Measurements from ENCODE around the gene KRT4.

The KRT4 gene

GRCh38 chr12:52832985-52833905 lies 19.3 kb upstream of the KRT4 start:
- DNase-seq, result no peak

GRCh38 chr12:52832451-52832850 lies 18.5 kb upstream of the KRT4 start:
- DNase-seq, result no peak
- TF ChIP-seq GATA1 (IDR thresholded peaks at IDR 0.05; ENCODE audit: low read depth, low read length) (no peak), POLR2A (IDR thresholded peaks at IDR 0.05; ENCODE audit: low read length) (no peak)

More at GRCh38 chr12:52832985-52833905, 19.3 kb upstream of the KRT4 start:
- TF ChIP-seq POLR2A (IDR thresholded peaks at IDR 0.05; ENCODE audit: low read length) (no peak), GATA1 (IDR thresholded peaks at IDR 0.05; ENCODE audit: low read depth, low read length) (no peak)

- no peak for TF ChIP-seq GATA1 (IDR thresholded peaks at IDR 0.05; ENCODE audit: low read depth, low read length)
- no peak for TF ChIP-seq POLR2A (IDR thresholded peaks at IDR 0.05; ENCODE audit: low read length)
- DNase-seq, result no peak
These were observed 17.3 kb upstream of the KRT4 start for GRCh38 chr12:52831251-52831650.

- TF ChIP-seq POLR2A (IDR thresholded peaks at IDR 0.05; ENCODE audit: low read length) (no peak), GATA1 (IDR thresholded peaks at IDR 0.05; ENCODE audit: low read depth, low read length) (no peak)
- DNase-seq, result no peak
These were observed 16.3 kb upstream of the KRT4 start for GRCh38 chr12:52829986-52830770.

GRCh38 chr12:52828591-52829021 lies 14.7 kb upstream of the KRT4 start:
- TF ChIP-seq POLR2A (IDR thresholded peaks at IDR 0.05; ENCODE audit: low read length) (no peak), GATA1 (IDR thresholded peaks at IDR 0.05; ENCODE audit: low read depth, low read length) (no peak)

GRCh38 chr12:52828156-52828555 lies 14.2 kb upstream of the KRT4 start:
- DNase-seq, result no peak

More at GRCh38 chr12:52828591-52829021, 14.7 kb upstream of the KRT4 start:
- DNase-seq, result no peak

GRCh38 chr12:52827499-52828090 lies 13.7 kb upstream of the KRT4 start:
- DNase-seq, result no peak
- TF ChIP-seq POLR2A (IDR thresholded peaks at IDR 0.05; ENCODE audit: low read length) (no peak), GATA1 (IDR thresholded peaks at IDR 0.05; ENCODE audit: low read depth, low read length) (no peak)

More at GRCh38 chr12:52828156-52828555, 14.2 kb upstream of the KRT4 start:
- TF ChIP-seq POLR2A (IDR thresholded peaks at IDR 0.05; ENCODE audit: low read length), result no peak
- TF ChIP-seq GATA1 (IDR thresholded peaks at IDR 0.05; ENCODE audit: low read depth, low read length), result no peak

- no peak for DNase-seq
- no peak for TF ChIP-seq POLR2A (IDR thresholded peaks at IDR 0.05; ENCODE audit: low read length)
- no peak for TF ChIP-seq GATA1 (IDR thresholded peaks at IDR 0.05; ENCODE audit: low read depth, low read length)
These were observed 12.9 kb upstream of the KRT4 start for GRCh38 chr12:52826611-52827498.

- no peak for DNase-seq
- no peak for TF ChIP-seq GATA1 (IDR thresholded peaks at IDR 0.05; ENCODE audit: low read depth, low read length)
- no peak for TF ChIP-seq POLR2A (IDR thresholded peaks at IDR 0.05; ENCODE audit: low read length)
These were observed 12.0 kb upstream of the KRT4 start for GRCh38 chr12:52825961-52826360.

- no peak for TF ChIP-seq GATA1 (IDR thresholded peaks at IDR 0.05; ENCODE audit: low read depth, low read length)
- TF ChIP-seq POLR2A (IDR thresholded peaks at IDR 0.05; ENCODE audit: low read length), result no peak
- no peak for DNase-seq
These were observed 11.0 kb upstream of the KRT4 start for GRCh38 chr12:52824741-52825410.

- TF ChIP-seq POLR2A (IDR thresholded peaks at IDR 0.05; ENCODE audit: low read length), result no peak
- no peak for TF ChIP-seq GATA1 (IDR thresholded peaks at IDR 0.05; ENCODE audit: low read depth, low read length)
- DNase-seq, result no peak
These were observed 10.0 kb upstream of the KRT4 start for GRCh38 chr12:52823761-52824450.

Measured in erythroblast (primary cell).